Mesodermal cell (in vitro differentiated cells): Measurements from ENCODE around the gene KLF2.
"Not testable (repeated sequence)": the region's sequence is repeated elsewhere in the genome, so short reads cannot be mapped to it uniquely, and the experiment has no call there.

Experiments
- H3K27ac ChIP-seq: 2 replicates; pipeline ENCODE4 v1.7.0; 2013; ENCODE audit warnings: mild to moderate bottlenecking, low read depth, low read length, moderate library complexity; ENCODE audit not compliant: severe bottlenecking
- H3K36me3 ChIP-seq: 2 replicates; pipeline ENCODE4 v1.7.1; 2013; ENCODE audit warnings: mild to moderate bottlenecking, low read length, moderate library complexity; ENCODE audit not compliant: control insufficient read depth, insufficient read depth
- H3K4me1 ChIP-seq: one replicate; pipeline ENCODE4 v1.7.1; 2013; ENCODE audit warnings: mild to moderate bottlenecking, low read length; ENCODE audit not compliant: insufficient read depth, control insufficient read depth, poor library complexity, severe bottlenecking
- H3K4me3 ChIP-seq: 2 replicates; pipeline ENCODE4 v1.7.0; 2013; ENCODE audit warnings: low read length, control low read depth, mild to moderate bottlenecking; ENCODE audit not compliant: insufficient read depth, poor library complexity, severe bottlenecking; ENCODE audit errors: extremely low read depth
- H3K9me3 ChIP-seq: 2 replicates; pipeline ENCODE4 v1.7.1; 2013; ENCODE audit warnings: mild to moderate bottlenecking, low read length, moderate library complexity; ENCODE audit not compliant: control insufficient read depth
- WGBS, 2 experiments: methylation state at CpG; one replicate each; pipeline ENCODE4 v1.1.5; 2013; ENCODE audit warnings: missing lambda C conversion rate in 2 of 2; ENCODE audit not compliant: insufficient coverage in 2 of 2; 5-methylcytosine and 5-hydroxymethylcytosine counted together

Gene KLF2

DNA sequence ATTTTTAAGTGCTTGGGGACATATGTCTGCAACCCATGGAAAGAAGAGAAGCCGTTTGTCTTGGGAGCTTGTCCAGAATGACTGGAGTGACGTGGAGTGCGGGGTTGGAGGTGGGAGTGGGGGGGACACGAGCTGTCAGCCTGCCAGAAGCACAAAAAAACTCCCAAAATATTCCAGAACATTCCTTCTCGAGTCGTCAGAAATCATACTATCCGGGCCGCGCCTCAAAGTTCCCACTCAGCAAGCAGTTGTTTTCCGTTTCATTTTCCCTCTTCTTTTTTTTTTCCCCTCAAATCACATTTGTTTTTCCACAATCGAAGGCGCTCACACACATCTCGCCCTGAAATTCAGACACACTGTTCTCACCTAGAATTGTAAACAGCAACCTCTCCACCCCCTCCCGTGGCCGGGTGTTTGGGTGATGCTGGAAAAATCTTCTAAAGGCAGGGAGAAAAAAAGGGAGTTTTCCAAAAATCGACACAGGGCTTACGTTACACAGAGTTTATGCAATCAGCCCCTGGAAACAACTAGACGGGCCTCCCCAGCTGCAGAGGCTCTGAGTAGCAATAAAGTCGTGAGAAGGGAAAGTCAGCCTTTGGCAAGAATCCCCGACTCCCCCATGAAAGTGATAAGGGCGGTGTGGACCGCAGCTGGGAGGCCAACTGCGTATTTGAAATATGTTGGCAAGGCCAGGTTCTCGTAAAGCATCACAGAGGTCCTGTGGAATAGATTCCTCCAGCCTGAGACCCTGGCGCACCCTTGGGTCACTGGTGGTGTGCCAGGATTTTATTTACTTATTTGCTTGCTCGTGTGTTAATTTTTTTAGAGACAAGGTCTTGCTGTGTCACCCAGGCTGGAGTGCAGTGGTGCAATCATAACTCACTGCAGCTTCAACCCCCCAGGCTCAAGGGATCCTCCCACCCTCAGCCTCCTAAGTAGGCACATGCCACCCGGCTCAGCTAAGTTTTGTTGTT is 31.2 kb upstream of the KLF2 start:
- no peak overlapping the region for H3K27ac ChIP-seq
- H3K9me3 ChIP-seq = no peaks in the 10 kb centered on the region
- WGBS, 2 experiments = 88% methylated on average over 17 of the region's 27 CpGs
- H3K4me1 ChIP-seq = no peaks in the 10 kb centered on the region
- no peak overlapping the region for H3K4me3 ChIP-seq
- no peaks in the 10 kb centered on the region for H3K36me3 ChIP-seq

DNA sequence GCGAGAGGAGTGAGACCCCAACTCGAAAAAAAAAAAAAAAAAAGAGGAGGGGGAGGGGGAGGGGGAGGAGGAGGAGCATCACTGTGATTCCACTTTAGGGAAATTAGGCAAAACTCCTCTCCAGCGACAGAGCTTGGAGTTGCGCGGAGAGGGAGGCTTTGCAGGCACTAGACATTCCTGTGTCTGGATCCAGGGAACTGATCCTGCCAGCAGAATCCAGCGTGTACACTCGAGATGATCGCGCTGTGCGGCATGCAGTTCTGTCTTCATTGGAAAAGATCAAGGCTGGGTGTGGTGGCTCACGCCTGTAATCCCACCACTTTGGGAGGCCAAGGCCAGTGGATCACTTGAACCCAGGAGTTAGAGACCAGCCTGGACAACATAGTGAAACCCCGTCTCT is 29.6 kb upstream of the KLF2 start:
- H3K9me3 ChIP-seq = no peaks in the 10 kb centered on the region
- no peaks in the 10 kb centered on the region for H3K4me1 ChIP-seq
- H3K36me3 ChIP-seq = no peaks in the 10 kb centered on the region
- no peak overlapping the region for H3K27ac ChIP-seq
- 85 to 87% methylated on average over 9 to 11 of the region's 12 CpGs for whole genome bisulfite sequencing, 2 experiments
- H3K4me3 ChIP-seq = no peak overlapping the region

DNA sequence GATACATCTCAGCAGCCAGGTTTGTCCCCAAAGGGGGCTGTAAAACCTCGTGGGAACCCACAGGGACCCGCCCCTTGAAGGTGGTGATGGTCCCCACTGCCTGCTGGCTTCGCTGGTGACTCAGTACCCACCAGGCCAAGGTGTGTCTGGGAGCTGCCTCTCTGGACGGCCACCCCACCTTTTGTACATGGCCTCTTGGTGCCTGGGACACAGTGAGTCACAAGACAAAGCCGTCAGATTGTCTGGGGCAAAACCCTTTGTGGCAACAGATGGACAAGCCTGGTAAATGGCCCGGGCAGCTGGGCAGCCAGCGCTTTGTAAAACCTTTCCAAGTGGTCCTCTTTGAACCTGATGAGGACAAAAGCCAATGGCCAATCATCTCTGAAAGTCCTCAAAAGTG is 27.9 kb upstream of the KLF2 start:
- no peak overlapping the region for H3K4me3 ChIP-seq
- H3K4me1 ChIP-seq = no peaks in the 10 kb centered on the region
- H3K27ac ChIP-seq = no peak overlapping the region
- no peaks in the 10 kb centered on the region for H3K9me3 ChIP-seq
- no peaks in the 10 kb centered on the region for H3K36me3 ChIP-seq
- WGBS, 2 experiments = 62 to 68% methylated on average over 7 of the region's 7 CpGs

DNA sequence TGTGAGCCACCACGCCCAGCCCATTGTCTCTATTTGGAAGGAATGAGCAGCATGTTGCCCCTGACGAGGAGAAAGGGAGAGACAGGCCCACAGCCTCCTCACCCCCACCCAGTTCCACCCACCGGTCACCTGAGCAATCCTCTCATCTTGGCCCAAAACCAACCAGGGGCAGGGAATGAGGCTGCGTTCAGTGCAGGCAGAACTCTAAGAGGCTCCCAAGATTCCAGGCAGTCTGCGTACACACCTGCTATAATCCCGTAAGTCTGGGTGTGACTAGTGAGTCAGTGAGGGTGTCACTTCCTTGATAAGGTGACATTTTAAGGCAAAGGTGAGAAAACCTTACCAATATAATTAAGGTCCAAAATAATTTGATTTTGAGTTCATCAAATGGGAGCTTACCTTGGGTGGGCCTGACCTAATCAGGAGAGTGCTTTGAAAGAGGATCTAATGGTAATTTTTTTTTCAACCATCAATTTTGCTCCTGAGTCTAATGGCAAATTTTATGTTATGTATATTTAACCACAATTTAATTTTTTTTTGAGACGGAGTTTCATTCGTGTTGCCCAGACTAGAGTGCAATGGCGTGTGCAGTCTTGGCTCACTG is 26.9 kb upstream of the KLF2 start:
- no peaks in the 10 kb centered on the region for H3K9me3 ChIP-seq
- no peak overlapping the region for H3K27ac ChIP-seq
- no peak overlapping the region for H3K4me3 ChIP-seq
- no peaks in the 10 kb centered on the region for H3K4me1 ChIP-seq
- H3K36me3 ChIP-seq = no peaks in the 10 kb centered on the region
- WGBS, 2 experiments = 94 to 95% methylated on average over 6 of the region's 9 CpGs

DNA sequence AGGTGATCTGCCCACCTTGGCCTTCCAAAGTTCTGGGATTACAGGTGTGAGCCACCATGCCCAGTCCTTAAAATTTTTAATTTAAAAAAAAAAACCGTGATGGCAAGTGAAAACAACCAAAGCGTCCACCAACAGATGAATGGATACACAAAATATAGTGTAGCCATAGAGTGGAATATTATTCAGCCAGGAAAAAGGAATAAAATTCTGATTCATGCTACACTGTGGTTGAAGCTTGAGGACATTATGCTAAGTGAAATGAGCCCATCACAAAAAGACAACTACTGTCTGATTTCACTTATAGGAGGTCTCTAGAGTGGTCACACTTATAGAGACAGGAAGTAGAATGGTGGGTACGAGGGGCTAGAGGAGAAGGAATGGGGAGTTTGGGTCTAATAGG is 26.3 kb upstream of the KLF2 start:
- no peaks in the 10 kb centered on the region for H3K4me1 ChIP-seq
- H3K4me3 ChIP-seq = no peak overlapping the region
- no peaks in the 10 kb centered on the region for H3K9me3 ChIP-seq
- H3K27ac ChIP-seq = no peak overlapping the region
- 92 to 100% methylated on average over 1 of the region's 3 CpGs for WGBS, 2 experiments
- no peaks in the 10 kb centered on the region for H3K36me3 ChIP-seq

DNA sequence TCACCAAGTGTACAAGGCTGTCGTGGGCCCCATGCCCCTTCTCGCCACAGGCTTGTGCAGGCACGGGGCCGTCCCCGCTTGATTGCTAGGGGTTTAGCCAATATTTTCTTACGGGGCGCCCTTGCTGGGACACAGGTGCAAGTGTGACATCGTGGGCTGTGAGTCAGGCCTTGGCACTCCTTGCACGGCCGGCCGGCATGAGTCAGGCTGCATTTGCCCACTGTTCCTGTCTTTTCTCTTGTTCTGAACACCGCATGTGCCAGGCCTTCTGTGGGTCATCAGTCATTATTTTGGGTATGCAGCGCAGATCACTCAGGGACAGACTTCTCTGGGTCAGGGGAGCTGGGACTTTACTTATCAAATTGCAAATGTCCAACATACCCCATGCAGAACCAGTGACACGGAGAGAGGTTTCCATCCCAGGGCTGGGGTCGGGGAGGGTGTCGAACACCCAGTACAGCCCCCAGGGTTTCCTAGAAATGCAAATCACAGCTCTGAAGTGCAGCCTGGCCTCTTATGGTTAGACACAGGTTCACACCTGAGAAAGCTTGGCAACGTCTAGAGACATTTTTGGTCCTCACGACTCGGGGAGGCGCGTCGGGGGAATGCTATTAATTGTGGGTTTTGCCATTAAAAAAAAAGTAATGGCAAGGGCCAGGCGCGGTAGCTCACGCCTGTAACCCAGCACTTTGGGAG is 22.5 kb upstream of the KLF2 start:
- H3K4me3 ChIP-seq = no peak overlapping the region
- no peaks in the 10 kb centered on the region for H3K36me3 ChIP-seq
- WGBS, 2 experiments = 84 to 85% methylated on average over 24 to 25 of the region's 25 CpGs
- H3K9me3 ChIP-seq = no peaks in the 10 kb centered on the region
- H3K4me1 ChIP-seq = no peaks in the 10 kb centered on the region
- no peak overlapping the region for H3K27ac ChIP-seq

DNA sequence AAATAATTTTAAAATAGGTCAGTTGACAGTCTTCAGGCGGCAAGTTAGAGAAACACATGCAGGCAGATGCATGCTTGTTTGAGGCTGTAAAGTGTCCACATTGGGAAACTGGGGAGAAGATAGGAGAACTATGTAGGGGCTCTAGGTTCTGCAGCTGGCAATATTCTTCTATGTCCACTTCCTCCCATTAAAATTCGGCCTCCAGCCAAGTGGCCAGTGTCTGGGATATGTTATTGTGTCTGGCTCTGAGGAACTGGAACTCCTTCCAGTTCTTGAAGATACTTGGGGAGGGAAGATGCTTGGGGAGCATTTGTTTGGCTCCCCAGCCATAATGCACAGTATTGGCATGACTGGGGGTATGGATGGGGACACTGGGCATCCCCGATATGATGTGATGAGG is 20.9 kb upstream of the KLF2 start:
- Histone ChIP-seq H3K9me3 (no peaks in the 10 kb centered on the region), H3K4me1 (no peaks in the 10 kb centered on the region), H3K4me3 (no peak overlapping the region), H3K36me3 (no peaks in the 10 kb centered on the region), H3K27ac (no peak overlapping the region)
- WGBS, 2 experiments = 88 to 91% methylated on average over 1 of the region's 3 CpGs

- not testable (repeated sequence) for H3K36me3 ChIP-seq, H3K4me3 ChIP-seq, H3K27ac ChIP-seq, H3K9me3 ChIP-seq, H3K4me1 ChIP-seq
- WGBS, 2 experiments = 88% methylated on average over 1 of the region's 2 CpGs; no CpG with 5 or more reads in 1 of the 2 experiments
Measured at GRCh38 chr19:16304511-16304910, 20.1 kb upstream of the KLF2 start.

DNA sequence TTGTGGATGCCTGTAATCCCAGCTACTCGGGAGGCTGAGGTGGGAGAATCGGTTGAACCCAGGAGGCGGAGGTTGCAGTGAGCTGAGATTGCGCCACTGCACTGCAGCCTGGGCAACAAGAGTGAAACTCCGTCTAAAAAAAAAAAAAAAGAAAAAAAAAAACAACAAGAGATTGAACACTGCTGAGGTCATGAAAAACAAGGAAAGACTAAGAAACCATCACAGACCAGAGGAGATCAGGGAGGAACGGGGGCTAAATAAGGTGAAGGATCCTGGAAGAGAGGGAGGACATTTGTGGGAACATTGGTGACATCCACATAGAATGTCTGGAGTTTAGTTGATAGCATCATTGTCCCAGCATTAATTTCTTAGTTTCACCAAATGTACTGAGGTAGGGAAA is 19.6 kb upstream of the KLF2 start:
- H3K36me3 ChIP-seq, H3K9me3 ChIP-seq, H3K27ac ChIP-seq, H3K4me3 ChIP-seq, H3K4me1 ChIP-seq: not testable (repeated sequence)
- 71 to 92% methylated on average over 1 to 2 of the region's 6 CpGs for WGBS, 2 experiments

DNA sequence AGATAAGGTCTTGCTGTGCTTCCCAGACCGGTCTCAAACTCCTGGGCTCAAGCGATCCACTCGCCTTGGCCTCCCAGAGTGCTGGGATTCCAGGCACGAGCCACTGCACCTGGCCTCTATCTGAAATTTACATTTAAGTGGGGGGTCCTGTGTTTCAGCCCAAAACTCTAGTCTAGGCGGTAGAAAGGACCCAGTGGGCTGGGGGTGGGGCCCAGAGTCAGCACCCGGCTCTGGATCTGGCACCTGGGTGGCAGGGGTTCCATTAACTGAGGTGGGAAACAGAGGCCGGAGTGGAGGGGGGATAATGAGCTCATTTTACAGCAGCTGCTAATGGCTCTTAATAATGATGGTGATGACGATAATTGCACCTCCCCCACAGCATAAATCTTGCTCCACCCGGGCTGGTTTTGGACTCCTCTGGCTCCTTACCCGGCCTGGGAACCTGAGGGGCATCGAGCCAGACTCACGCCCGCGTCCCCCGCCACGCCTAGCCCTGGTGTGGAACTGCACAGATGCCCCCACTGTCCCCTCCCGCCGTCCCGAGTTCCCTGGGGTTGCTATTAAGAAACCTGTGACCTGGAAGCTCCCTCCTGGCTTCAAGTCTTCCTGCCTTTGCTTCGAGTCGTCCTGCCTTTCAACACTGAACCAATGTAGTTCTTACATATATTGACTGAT is 17.8 kb upstream of the KLF2 start:
- Histone ChIP-seq H3K4me3 (no peak overlapping the region), H3K4me1 (no peaks in the 10 kb centered on the region), H3K27ac (no peak overlapping the region), H3K9me3 (no peaks in the 10 kb centered on the region), H3K36me3 (no peaks in the 10 kb centered on the region)
- 82 to 85% methylated on average over 18 to 19 of the region's 21 CpGs for WGBS, 2 experiments
